Fibroblast of skin of left biceps (primary cell): Measurements from ENCODE around the gene TPP2.

Source experiments
- DNase-seq, 2 experiments: peaks; one replicate each; pipeline ENCODE4 v3.0.0-alpha.2; 2013; ENCODE audit warnings: low read depth in 2 of 2

TPP2 gene

DNA sequence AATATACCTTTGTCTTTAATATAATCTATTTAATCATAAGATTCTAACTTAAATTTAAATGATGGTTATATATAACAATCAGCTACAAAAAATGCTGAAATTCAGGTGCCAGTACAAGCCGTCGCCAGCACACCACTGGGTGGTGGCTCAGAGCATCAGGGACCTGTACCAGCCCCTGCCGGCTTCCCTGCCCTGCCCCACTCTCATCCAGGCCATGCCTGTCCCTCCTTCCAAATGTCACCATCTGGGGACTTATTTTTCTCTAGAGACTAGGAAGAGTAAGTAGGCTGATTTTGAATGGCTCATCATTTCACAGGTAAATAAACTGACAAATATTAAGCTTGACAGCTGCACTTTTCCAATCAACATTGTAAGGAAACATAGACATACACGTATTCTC is 96.5 kb downstream of the TPP2 start:
- no peak for DNase-seq

DNA sequence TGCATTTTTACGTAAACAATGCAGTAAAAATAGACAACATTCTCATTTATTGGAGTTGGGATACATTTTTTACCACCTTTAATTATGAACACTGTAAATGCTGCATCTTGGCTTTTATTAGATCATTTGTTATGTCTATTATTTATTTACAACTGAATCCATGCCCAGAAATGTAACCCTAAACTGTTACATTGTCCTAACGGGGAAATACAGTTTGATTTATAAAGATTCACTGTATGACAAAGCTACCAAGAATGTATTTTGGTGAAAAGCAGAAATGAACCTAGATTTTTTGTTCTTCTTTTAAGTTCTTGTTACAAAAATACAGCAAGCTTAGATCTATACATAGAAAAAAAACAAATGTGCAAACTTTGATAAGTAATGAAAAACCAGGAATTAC is 97.0 kb downstream of the TPP2 start:
- no peak for DNase-seq

- no peak for DNase-seq
Measured at GRCh38 chr13:102694937-102695336, 98.2 kb downstream of the TPP2 start, which contains the start of gene METTL21C. TSS of gene METTL21C (minus strand) at chr13:102695044. CDS start at chr13:102694498, 546 bp downstream.

GRCh38 chr13:102696465-102696864 is 99.7 kb downstream of the TPP2 start:
- no peak for DNase-seq

DNA sequence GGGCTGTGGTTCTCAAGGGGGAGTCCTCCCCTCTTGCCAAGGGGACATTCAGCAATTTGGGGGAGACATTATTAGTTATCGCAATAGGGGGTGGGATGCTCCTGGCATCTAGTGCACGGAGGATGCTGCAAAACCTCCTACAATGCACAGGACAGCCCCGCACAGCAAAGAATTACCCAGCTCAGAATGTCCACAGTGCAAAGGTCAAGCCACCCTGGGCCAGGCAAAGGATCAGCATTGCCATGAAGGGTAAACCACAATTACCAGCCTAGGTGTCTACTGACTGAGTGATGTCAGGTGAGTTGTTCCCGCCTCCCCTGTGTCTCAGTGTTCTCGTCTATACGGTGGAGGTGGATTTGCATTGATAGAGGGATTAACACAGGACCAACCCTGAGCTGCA is 100.5 kb downstream of the TPP2 start:
- no peak for DNase-seq

DNA sequence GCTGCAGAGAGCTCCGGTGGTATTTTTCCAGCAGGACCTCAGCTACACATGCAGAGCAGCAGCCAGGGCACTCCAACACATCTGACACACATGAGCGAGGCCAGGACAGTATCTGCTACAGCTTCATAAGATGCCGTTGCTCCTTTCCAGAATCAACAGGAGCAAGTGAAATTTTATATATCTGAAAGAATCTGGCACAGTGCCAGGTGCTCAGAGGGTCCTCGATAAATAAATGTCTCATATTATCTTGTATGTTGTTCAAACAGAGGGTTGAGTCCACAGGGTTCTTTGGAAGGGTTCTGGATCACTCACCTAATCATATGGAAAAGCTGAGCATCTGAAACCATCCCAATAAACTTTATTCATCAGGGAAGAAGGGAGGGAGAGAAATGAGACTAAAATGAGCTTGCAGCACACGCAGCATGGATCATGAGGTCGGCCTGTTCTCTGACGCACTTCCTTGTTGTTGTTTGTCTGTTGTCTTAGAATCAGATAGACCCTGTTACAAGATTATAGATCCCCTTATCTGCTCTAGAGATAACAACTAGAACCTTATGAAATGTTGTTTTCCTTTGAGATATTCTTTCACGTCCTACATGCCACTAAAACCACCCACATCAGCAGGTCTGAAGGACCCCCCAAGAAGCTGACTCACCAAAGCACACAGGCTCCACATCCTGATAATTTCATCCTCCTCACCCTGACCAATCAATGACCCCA is 101.3 kb downstream of the TPP2 start:
- DNase-seq = no peak

DNA sequence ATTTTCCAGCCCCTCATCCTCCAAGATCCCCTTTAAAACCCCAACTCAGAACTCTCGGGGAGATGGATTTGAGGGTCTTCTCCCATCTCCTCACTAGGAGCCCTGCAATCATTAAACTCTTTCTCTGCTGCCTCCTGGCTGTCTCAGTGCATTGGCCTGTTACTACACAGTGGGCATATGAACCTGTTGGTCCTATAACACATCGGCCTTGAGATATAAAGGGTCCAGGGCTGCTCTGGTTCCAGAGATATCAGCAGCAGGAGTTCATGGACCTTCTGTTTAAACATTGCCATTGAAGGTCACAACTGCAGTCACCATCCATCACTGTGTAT is 101.8 kb downstream of the TPP2 start:
- no peak for DNase-seq

- no peak for DNase-seq
Measured at GRCh38 chr13:102699504-102699903, 102.7 kb downstream of the TPP2 start.

GRCh38 chr13:102700088-102701031 is 103.6 kb downstream of the TPP2 start:
- peak in 1 of 2 experiments; percentile 36 for DNase-seq

DNA sequence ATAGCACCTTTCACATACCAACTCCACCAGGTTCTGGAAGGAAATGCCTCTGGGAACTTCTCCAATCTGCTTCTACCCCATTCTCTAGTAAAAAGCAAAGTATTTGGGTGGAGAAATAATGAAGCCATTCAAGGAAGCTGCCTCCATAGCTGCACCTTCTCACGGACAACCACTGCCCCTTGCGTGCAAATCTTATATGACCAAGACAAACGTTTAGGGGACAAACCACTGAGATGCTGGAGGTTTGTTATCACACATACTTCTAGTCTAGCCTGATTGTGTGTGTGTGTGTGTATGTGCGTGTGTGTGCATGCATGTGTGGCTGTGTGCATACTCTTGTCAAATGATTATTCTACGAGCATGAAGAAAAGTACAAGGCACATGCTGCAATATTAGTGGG is 104.5 kb downstream of the TPP2 start:
- DNase-seq = no peak

GRCh38 chr13:102702965-102703725 is 106.4 kb downstream of the TPP2 start:
- no peak for DNase-seq

- no peak for DNase-seq
Measured at GRCh38 chr13:102703726-102704035, 106.9 kb downstream of the TPP2 start.

DNA sequence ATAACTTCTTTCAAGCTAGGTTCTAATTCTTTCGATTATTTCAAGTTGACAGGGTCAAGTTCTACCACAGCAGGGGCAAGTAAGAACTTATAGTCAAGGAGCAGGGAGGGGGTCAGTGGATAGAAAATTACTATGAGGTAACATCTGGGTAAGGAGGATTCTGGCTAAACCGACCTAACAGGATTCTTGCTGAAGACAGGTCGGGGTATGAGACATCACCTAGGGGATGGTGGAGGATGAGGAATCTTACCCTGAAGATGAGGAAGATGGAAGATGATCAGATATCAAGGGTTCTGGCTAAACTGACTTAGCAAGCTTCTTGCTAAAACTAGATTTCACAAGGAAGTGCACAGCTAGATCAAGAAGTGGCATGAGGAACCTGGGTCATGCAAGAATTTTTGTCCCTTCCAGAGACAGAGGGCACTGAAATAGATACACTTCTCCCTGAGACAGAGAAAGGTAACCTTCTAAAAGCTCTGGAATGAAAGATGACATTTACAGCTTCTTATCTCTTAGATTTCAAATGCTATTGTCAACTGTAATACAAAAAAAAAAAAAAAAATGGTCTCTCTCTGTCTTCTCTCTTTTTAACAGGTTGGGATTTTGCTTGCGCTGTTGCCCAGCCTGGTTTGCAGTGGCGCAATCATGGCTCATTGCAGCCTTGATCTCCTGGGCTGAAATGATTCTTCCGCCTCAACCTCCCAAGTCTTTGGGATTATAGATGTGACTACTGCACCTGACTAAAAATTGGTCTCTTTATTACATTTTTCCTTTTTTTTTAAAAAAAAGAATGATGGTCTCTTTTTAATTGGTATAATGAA is 107.7 kb downstream of the TPP2 start:
- no peak for DNase-seq

- peak; percentile 90 to 94 for DNase-seq
Measured at GRCh38 chr13:102707467-102707866, 110.7 kb downstream of the TPP2 start.

GRCh38 chr13:102708211-102708610 is 111.4 kb downstream of the TPP2 start:
- DNase-seq = no peak

DNA sequence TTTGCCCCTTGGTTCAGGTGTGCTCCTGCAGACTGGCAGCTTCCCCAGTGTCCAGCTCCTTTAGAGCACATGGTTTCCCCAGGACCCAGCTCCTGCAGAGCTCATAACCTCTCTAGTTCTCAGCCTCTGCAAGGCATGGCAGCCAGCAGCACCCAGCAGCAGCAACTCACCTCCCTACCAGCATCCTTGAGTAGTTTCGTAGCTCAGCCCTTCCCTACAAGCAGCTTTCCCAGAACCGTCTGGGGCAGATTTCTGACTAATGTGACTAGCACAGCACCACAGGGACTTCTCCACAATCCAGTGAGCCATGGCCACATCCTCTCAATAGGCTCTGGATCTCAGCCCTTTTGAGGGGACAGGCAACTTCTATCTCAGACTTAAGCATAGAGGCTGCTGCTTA is 112.2 kb downstream of the TPP2 start:
- no peak for DNase-seq

GRCh38 chr13:102709536-102709935 is 112.8 kb downstream of the TPP2 start:
- no peak for DNase-seq

- no peak for DNase-seq
Measured at GRCh38 chr13:102710261-102710679, 113.5 kb downstream of the TPP2 start.

DNA sequence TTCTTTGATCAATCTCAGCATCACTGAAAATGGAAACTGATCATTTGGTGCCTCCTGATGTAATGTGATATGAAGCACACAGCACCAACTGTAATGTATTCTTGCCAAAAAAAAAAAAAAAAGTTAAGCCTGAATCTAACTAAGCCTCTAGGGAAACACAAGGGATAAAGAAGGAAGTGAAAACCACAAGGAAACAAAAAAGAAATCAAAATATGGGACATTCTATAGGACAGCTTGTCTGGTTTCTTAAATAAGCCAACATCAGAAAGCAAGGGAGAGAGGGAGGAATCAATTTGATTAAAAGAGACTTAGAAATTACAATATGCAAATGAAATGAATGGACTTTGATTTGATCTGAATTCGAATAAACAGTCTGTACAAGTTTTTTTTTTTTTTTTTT is 118.7 kb downstream of the TPP2 start:
- DNase-seq = no peak

DNA sequence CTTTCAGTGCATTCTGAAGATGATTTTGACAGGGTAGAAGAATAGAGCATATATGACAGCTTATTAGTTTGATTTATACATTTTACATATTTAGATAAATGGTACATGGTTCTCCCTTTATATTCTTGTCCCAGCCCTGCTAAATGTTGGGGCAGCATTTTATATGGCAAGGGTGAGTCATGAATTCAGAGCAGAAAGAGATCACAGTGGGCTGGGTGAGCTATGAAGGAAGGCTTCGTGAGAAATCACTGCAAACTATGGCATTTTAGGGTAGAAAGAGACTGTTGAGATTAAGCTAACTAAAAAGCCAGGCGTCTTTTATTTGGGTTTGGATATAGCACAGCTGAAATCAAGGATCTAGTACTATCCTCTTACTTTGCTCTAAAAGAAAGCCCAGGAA is 122.0 kb downstream of the TPP2 start:
- no peak for DNase-seq

DNA sequence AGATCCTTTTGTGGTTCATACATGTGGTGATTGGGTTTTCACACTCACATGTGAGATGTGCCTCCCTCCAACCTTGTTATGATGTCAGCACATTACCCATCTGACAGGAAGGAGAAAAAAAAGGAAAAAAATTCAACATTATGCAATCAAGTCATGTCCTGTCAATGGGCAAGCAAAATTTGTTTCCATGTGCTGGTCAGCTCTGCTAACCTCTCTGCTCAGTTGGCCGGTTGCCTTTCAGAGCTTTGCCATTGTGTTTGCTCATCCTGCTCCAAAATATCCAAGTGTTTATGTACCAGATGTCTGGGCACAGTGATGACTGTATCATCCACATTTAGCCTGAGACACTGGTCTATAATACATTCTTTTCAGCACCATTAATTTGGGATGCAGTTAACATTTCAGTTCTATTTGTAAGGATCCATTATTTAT is 125.0 kb downstream of the TPP2 start:
- no peak for DNase-seq

DNA sequence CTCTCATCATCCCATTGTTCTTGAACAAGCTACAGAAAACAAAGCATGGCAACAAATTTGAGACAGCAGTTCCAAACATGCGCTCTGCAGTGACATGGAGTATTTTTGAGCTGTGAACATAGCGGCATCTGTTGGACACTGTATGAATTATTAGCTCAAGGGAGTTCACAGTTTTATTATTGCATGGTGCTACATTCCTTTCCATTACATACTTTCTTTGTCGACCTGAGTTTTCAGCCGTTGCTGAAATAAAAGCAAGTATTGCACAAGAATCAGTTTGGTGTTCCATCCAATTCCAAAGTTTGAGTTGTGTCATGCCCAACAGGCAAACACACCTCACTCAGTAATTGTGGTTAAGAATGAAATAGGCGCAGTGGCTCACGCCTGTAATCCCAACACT is 128.1 kb downstream of the TPP2 start:
- DNase-seq = peak; percentile 42 to 49
